Stimulated activated naive CD4-positive, alpha-beta T cell treated with Interleukin-2 at 50 U/mL for 16 hours (primary cell): Measurements from ENCODE around the gene ZMYND8.

Source experiments
- DNase-seq: peaks from one replicate; lab custom pipeline; 2025; lab: John Stamatoyannopoulos, UW

The ZMYND8 gene

DNA sequence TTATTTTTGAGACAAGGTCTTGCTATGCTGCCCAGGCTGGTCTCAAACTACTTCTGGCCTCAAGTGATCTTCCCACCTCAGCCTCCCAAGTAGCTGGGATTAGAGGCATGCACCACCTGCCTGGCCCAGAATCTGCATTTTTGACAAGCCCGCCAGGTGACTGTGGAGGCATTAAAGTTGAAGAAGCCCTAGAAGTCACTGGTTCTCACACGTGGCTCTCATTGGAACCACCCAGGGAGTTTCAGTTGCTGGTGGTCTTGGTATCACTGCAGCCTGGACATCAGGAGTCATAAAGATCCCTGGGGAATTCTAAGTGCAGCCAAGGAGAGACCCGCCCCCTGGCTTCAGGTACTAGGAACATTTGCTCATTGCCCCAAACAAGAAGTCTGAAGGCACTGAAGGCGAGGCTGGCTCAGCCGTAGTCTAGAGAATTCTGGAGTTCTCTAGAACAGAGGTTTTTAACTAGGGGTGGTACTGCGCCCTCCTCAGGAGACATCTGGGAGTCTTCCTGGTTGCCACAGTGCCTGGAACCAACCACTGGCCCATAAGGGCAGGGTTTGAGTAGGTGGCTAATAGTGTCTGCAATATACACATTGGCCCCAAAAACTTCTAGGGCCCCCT lies 182.8 kb downstream of the ZMYND8 start:
- no peak for DNase-seq

DNA sequence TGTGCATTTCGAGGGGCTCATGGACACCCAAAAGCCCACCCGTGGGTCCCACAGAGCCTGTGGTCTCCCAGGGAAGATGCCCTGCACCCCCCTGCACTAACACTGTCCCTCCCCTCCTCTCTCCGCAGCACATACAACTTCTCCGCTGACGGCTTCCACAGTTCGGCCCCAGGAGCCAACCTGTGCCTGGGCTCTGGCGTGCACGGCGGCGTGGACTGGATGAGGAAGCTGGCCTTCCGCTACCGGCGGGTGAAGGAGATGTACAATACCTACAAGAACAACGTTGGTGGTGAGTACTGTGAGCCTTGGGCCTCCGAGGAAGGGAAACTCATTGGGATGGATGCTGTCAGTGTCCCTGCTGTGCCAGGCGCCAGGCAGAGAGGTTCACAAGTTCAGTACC lies 183.9 kb downstream of the ZMYND8 start:
- no peak for DNase-seq

- no peak for DNase-seq
Observed at GRCh38 chr20:47167846-47168245, 188.7 kb downstream of the ZMYND8 start.

GRCh38 chr20:47165376-47165865 lies 191.1 kb downstream of the ZMYND8 start:
- DNase-seq: no peak

- DNase-seq: no peak
Observed at GRCh38 chr20:47164140-47164539, 192.4 kb downstream of the ZMYND8 start.

DNA sequence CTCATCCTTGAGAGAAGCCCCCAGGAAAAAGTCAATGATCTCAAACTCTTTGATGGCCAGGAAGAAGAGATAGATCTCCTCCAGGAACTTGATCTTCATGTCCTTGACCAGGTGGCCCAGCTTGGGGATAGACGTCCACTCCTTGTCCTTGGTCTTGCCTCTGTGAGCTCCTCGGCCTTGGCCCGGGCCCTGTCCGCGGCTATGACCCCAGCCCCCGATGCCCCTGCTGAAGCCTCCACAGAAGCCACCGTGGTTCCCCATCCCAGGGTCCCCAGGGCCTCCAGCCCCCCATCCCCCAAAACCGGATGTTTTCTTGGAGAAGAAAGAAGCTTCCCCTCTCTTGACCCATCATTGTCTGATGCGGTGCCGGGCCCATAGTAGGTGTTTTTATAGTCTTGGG lies 195.1 kb downstream of the ZMYND8 start:
- no peak for DNase-seq

DNA sequence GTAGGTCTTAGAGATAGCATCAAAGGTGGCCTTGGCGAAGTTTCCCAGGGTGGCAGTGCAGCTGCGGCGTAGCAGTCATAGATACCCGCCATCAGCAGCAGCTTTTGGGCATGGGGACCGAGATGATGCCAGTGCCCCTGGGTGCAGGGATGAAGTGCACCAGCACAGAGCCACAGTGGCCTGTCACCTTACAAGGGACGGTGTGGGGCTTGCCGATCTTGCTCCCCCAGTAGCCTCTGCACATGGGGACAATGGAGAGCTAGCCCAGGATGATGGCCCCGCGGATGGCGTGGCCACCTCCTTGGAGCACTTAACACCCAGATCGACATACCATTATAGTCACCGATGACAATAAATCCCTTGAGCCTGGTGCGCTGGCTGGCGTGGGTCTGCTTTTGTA lies 195.5 kb downstream of the ZMYND8 start:
- no peak for DNase-seq

DNA sequence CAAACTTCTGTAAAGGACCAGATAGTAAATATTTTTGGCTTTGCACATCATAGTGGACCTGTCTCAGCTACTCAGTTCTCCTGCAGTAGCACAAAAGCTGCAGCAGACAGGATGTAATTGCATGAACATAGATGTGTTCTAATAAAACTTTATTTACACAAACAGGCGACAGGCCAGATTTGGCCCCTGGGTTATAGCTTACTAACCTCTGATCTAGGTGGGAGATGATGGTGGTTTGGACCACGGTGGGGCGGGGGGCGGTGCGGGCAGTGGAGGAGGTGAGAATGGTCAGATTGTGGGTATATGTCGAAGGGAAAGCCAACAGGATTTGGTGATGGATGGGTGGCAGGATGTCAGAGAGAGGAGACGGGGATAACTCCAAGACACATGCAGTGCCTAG lies 196.3 kb downstream of the ZMYND8 start:
- DNase-seq: no peak
